NCI-H2196 (cell line): ENCODE measurements around the gene CD101.

Experiments
- DNase-seq: peaks from one replicate; lab custom pipeline; 2025; ENCODE audit not compliant: unreplicated experiment; lab: John Stamatoyannopoulos, UW

The CD101 gene

DNA sequence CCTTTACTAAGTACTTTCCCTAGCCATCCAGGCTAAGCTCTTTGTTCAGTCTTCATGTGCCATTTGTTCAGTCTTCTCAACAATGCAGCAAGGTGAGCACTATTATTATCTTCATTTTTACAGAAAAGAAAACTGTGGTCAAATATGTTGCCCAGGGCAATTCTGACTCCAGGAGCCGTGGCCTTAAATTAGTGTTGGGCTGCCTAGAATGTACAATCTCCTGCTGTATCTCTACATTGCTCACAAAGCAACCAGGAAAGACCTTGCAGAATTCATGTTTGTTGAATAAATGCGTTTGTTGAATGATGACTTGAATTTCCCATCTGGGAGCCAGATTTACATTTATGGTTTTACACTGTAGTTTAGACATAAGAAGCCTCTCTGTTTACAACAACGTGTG is 14.2 kb downstream of the CD101 start:
- no peak for DNase-seq

- DNase-seq, result no peak
These were observed 15.5 kb downstream of the CD101 start for GRCh38 chr1:117017062-117017461.

DNA sequence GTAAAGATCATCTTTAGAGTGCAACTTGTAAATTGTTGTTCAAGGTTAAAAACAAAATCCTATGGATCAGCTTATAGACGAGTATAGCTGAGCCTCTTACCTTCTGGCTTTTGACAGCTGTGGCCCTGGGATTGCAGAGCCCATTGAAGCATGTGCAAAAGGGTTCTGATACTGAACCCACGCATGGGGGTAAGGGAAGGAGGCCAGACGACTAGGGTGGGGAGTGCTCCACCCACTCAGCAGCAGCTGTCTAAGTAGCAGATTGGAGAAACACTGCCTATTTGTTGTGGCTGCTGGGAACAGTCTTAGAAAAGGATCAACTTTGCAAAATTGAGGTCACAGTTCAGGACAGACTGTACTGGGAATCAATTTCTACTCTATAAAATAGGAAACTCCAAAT is 16.1 kb downstream of the CD101 start:
- no peak for DNase-seq

DNA sequence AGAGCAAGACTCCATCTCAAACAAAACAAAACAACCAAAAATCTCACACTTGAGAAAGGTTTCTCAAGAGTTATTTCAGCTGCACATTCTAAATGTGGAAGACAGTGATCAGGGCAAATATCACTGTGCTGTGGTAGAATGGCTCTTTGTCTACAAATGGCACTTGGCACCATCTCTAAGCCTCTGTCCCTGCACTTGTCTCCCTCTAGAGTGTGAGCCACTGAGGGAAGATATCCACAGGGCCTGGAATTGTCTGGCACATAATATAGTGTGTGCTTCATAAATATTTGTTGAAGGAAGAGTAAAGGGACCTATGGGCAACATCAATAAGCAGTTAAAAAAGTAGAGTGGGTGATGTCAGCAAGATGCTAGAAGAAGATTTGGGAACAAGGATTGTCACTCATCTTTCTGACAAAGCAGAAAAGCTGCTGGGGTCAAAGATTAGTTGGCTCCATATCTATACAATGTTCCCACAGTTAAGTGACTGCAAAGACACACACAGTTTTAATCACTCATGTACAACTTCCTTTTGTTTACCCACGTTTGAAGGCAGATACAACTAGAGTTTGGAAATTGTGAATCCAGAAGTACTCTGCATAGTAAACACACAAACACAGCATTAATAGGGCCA is 19.1 kb downstream of the CD101 start:
- no peak for DNase-seq

DNA sequence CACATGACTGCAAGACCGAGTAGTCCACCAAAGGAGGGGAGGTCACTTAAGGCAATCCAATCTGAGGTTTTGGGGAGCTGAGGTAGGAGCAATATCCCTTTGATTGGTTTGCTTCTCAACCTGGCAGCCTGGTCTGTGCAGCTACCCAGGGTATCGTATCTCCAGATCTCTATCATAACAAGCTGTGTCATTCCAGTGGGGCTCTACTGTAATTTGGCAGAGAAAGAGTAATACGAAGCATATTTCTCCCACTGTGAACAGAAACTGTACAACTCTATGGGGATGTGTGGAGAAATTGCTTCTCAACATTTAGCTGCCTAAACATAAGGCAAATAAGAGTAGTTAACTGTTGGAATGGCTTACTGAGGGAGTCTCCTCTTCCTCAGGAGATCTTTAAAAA is 20.6 kb downstream of the CD101 start:
- no peak for DNase-seq

DNA sequence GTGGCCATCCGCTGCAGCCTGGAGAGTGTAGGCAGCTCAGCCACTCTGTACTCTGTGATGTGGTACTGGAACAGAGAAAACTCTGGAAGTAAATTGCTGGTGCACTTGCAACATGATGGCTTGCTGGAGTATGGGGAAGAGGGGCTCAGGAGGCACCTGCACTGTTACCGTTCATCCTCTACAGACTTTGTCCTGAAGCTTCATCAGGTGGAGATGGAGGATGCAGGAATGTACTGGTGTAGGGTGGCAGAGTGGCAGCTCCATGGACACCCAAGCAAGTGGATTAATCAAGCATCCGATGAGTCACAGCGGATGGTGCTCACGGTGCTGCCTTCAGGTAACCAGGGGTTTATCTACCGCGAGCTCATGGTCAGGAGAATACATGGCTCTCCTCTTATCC is 24.0 kb downstream of the CD101 start:
- DNase-seq, result no peak

DNA sequence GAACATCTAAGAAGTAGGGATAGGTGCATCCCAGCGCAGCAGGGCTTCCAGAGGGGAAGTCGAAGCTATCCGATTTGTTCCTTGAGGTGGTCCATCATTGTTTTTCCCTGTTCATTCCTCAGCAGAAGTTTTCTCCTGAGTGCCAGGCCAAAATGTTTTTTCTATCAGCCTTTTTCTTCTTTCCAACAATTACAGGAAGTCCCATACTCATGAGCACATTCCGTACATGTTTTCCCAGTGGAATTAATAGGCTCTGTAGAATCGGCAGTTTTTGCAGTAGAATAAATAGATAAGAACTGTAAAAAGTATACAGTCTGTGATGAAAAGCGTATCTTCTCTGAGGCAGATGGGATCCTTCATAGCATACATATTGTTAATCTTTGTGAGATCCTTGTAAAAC is 24.8 kb downstream of the CD101 start:
- DNase-seq, result no peak

- DNase-seq, result no peak
These were observed 28.1 kb downstream of the CD101 start for GRCh38 chr1:117029685-117030084.

DNA sequence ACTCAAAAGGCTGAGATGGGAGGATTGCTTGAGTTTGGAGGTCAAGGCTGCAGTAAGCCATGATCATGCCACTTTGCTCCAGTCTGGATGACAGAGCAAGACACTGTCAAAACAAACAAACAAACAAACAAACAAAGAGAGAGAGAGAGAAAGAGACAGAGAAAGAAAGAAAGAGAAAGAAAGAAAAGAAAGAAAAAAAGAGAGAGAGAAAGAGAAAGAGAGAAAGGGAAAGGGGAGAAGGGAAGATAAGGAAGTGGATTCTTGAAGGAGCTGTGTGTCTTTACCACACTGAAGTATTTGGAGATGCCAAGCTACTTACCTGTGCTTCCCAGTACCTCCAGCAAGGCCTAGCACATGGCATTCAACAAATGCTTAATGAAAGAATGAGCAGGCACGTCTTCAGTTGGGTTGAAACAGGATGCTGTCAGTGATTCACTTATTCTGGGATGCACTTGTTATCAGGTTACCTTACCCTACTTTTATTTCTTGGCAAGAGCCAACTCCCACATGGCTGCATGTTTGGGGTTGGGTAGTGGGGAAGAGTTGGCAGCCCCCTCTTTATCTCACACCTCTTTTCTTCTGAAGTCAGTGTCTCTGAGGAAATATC is 28.8 kb downstream of the CD101 start:
- no peak for DNase-seq

DNA sequence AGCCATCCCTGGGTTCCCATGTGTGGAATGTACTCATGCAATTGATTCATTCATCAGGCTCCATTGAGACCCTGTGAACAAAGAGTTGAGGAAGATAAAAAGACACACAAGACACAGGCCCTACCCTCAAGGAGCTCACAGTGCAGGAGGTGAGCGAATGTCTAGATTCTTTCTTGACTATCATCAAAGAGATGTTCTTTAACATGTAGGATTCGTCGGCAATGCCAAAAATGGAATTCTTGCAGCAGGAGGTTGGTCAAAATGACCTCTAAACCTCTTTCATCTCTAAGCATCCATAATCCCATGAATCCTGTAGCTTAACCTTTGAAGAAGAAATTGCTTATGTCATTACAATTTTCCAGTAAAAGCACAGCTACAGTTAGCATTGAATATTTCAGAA is 30.7 kb downstream of the CD101 start:
- no peak for DNase-seq

- DNase-seq, result no peak
These were observed 31.4 kb downstream of the CD101 start for GRCh38 chr1:117032681-117033539.

GRCh38 chr1:117033772-117034171 is 32.2 kb downstream of the CD101 start:
- no peak for DNase-seq

- no peak for DNase-seq
These were observed 33.3 kb downstream of the CD101 start for GRCh38 chr1:117034791-117035290.

DNA sequence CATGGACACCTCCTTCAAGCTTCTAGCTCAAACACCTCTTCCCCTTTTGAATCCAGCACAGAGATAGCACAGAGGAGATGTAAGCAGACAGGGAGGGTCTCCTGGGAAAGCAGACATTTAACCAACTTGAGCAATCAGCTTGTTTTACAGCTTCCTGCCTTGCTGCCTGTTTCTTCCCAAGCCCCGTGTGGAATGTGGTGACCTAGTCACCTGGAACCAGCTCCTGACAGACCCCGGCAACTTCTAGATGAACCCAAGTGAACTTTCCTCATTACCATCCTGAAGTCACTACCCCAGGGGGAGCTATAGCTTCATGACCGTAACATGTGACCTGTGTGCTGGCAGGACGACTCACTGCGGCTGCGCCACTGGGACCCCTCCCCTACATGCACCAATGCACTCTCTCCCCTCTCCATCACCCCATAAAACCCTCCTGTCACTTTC is 34.5 kb downstream of the CD101 start:
- no peak for DNase-seq

- DNase-seq, result no peak
These were observed 36.2 kb downstream of the CD101 start for GRCh38 chr1:117037802-117038201.

GRCh38 chr1:117038236-117038635 is 36.7 kb downstream of the CD101 start:
- no peak for DNase-seq

DNA sequence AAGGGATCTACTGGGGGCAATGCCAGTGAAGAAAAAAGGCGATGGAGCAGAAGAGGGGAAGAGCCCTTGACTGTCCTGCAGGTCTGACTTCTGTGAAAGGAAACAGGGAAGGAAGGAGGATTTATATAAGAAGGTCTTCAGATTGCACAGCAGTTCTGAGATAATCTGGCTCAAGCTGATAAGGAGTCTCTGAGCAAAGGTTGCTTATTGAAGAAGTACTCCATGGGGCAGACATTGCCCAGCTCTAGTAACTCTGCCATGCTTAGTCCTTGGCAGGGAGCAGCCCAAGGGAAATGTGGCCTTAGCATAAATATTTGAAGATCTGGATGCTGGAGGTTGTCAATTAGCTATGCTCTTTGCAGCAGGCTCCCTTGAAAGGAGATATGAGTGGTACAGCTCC is 42.7 kb downstream of the CD101 start:
- no peak for DNase-seq

GRCh38 chr1:117045644-117046043 is 44.1 kb downstream of the CD101 start:
- no peak for DNase-seq

DNA sequence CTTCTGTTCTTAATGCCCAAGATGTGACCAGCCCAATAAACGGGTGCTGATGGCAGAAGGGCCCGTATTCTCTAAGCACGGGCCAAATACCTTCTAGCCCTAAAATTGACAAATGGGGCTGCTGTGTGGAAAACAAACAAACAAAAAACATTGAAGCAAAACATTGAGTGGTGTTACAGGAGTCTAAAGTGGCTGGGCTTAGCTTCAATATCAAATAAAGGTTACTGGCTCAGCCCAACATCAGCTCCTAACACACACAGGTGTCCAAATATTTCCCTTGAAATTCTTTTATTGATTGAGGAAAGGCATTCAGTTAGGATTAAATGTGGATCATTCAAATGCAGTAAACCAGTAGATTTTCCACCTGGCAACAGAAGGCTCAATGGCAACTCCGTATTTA is 45.2 kb downstream of the CD101 start:
- DNase-seq, result no peak

DNA sequence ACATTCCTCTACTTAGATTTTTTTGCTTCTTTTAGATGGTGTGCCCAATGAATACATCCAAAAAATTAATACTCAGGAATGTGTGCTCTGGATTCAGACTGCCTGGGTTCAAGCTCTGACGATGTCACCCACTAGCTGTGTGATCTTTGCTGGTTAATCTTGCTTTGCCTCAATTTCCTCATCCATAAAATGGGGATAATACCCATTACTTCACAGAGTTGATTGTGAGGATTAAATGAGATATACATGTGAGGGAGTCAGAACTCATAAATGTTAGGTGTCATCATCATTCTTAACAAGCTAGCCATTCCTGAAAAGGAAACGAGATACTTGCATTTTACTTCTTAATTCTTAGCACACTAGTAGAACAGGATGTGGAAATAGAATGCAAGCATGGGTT is 45.7 kb downstream of the CD101 start:
- no peak for DNase-seq

GRCh38 chr1:117049857-117050256 is 48.3 kb downstream of the CD101 start:
- no peak for DNase-seq
